HT1080 (cell line): ENCODE data around the gene BCKDHB. TPM values are rescaled to one million over a fixed set of nuclear protein-coding genes. Genes with fewer than 3 reads are reported as not detected.

Source experiments
- DNase-seq: peaks from one replicate; pipeline ENCODE4 v3.0.0-alpha.2; 2015; ENCODE audit warnings: low read depth
- total RNA-seq: library from RNA; depleted of rRNA; stranded (reverse); fragments of >200 nt; shearing (Covaris generic); gene quantifications from 2 replicates; pipeline ENCODE4 v1.2.3, GENCODE V29; 2014

Gene BCKDHB
- total RNA-seq, 1 experiment from 2014 or later: 11.5 TPM

- no peak for DNase-seq
These were observed 41.7 kb downstream of the BCKDHB start for GRCh38 chr6:80148220-80148619.

GRCh38 chr6:80151635-80152034 is 45.2 kb downstream of the BCKDHB start:
- no peak for DNase-seq

- DNase-seq: no peak
These were observed 47.7 kb downstream of the BCKDHB start for GRCh38 chr6:80154160-80154559.

- DNase-seq: no peak
These were observed 49.8 kb downstream of the BCKDHB start for GRCh38 chr6:80156221-80156620.

GRCh38 chr6:80158478-80158989 is 52.1 kb downstream of the BCKDHB start:
- no peak for DNase-seq

GRCh38 chr6:80161434-80161833 is 55.0 kb downstream of the BCKDHB start:
- DNase-seq: no peak

- peak; percentile 86 for DNase-seq
These were observed 57.3 kb downstream of the BCKDHB start for GRCh38 chr6:80163754-80164187.

- DNase-seq: peak; percentile 65
These were observed 58.7 kb downstream of the BCKDHB start for GRCh38 chr6:80165143-80165542.

GRCh38 chr6:80165819-80166218 is 59.3 kb downstream of the BCKDHB start:
- no peak for DNase-seq

GRCh38 chr6:80170433-80170832 is 64.0 kb downstream of the BCKDHB start:
- DNase-seq: no peak

GRCh38 chr6:80173411-80173810 is 66.9 kb downstream of the BCKDHB start:
- DNase-seq: no peak

- DNase-seq: peak; percentile 87
These were observed 68.6 kb downstream of the BCKDHB start for GRCh38 chr6:80174900-80175572.

GRCh38 chr6:80179695-80180094 is 73.2 kb downstream of the BCKDHB start:
- DNase-seq: peak; percentile 46

GRCh38 chr6:80181352-80182081 is 75.0 kb downstream of the BCKDHB start:
- no peak for DNase-seq

- peak; percentile 70 for DNase-seq
These were observed 75.8 kb downstream of the BCKDHB start for GRCh38 chr6:80182308-80182707.

GRCh38 chr6:80183019-80183795 is 76.7 kb downstream of the BCKDHB start:
- DNase-seq: no peak

- DNase-seq: no peak
These were observed 79.0 kb downstream of the BCKDHB start for GRCh38 chr6:80185492-80185891.

- DNase-seq: no peak
These were observed 79.6 kb downstream of the BCKDHB start for GRCh38 chr6:80186082-80186481.

- no peak for DNase-seq
These were observed 90.4 kb downstream of the BCKDHB start for GRCh38 chr6:80196906-80197305.

- no peak for DNase-seq
These were observed 91.0 kb downstream of the BCKDHB start for GRCh38 chr6:80197474-80197873.

GRCh38 chr6:80197986-80198385 is 91.5 kb downstream of the BCKDHB start:
- no peak for DNase-seq

GRCh38 chr6:80203283-80203682 is 96.8 kb downstream of the BCKDHB start:
- DNase-seq: no peak
